ENCODE results near the gene HTRA2. TPM values are rescaled to one million over a fixed set of nuclear protein-coding genes. Genes with fewer than 3 reads are reported as not detected.

Gene HTRA2
- total RNA-seq, 1 experiment from 2014 or later, result 24.9 TPM

DNA sequence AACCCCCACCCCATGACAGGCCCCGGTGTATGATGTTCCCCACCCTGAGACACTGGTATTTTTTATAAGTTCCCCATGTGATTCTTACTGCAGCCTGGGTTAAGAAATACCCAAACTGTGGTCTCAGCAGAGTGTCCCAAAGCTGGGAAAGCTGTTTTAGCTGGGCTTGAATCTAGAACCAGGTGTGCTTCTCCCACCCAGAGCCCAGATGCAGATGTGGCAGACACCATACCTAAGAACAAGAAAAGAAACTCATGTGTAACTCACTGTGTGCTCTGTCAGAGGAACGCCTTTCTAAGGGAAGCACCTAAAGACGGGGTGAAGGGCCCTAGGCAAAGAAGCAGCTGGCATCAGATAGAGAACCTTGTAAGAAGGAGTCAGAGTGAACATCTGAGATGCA is 48.7 kb downstream of the HTRA2 start:
- no peak overlapping the region for H4K91ac ChIP-seq (ENCODE audit: insufficient read length, low read depth, low read length)
- no peak overlapping the region for H3K27ac ChIP-seq (ENCODE audit: insufficient read length, low read depth, low read length)
- no peak overlapping the region for H3K56ac ChIP-seq (ENCODE audit: insufficient read length, low read depth, low read length)
- no peak overlapping the region for H2BK12ac ChIP-seq (ENCODE audit: insufficient read length, low read depth, low read length)
- no peak overlapping the region for H2AFZ ChIP-seq (ENCODE audit: low read length)
- no peak overlapping the region for H3K9ac ChIP-seq (ENCODE audit: extremely low read depth, insufficient read length, low read length)
- no peak overlapping the region for H3T11ph ChIP-seq (ENCODE audit: low read length)
- H3K79me2 ChIP-seq (ENCODE audit: insufficient read depth, low read length), result no peaks in the 10 kb centered on the region
- TF ChIP-seq, protein P1, sequence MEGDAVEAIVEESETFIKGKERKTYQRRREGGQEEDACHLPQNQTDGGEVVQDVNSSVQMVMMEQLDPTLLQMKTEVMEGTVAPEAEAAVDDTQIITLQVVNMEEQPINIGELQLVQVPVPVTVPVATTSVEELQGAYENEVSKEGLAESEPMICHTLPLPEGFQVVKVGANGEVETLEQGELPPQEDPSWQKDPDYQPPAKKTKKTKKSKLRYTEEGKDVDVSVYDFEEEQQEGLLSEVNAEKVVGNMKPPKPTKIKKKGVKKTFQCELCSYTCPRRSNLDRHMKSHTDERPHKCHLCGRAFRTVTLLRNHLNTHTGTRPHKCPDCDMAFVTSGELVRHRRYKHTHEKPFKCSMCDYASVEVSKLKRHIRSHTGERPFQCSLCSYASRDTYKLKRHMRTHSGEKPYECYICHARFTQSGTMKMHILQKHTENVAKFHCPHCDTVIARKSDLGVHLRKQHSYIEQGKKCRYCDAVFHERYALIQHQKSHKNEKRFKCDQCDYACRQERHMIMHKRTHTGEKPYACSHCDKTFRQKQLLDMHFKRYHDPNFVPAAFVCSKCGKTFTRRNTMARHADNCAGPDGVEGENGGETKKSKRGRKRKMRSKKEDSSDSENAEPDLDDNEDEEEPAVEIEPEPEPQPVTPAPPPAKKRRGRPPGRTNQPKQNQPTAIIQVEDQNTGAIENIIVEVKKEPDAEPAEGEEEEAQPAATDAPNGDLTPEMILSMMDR (conservative IDR thresholded peaks at IDR 0.05), result no peak
- H2BK20ac ChIP-seq (ENCODE audit: low read depth, low read length, poor library complexity, severe bottlenecking), result no peak overlapping the region
- no peak overlapping the region for H4K8ac ChIP-seq (replicated peaks; ENCODE audit: insufficient read length, low read depth, low read length)
- no peak overlapping the region for H2AK5ac ChIP-seq (ENCODE audit: insufficient read length, low read length)
- no peak overlapping the region for H3K23ac ChIP-seq (ENCODE audit: insufficient read length, low read depth, low read length)
- WGBS (ENCODE audit: extremely low coverage, insufficient read length, low lambda C conversion rate), result no CpG with 5 or more reads among the region's 3 CpGs
- H3K18ac ChIP-seq (ENCODE audit: insufficient read length, low read depth, low read length), result no peak overlapping the region
- no peaks in the 10 kb centered on the region for H3K79me1 ChIP-seq (ENCODE audit: insufficient read depth, low read depth, low read length, poor library complexity, severe bottlenecking)
- H3K36me3 Mint-ChIP-seq (ENCODE audit: insufficient read depth in 1 of 3, low read depth in 3 of 3), result no peaks in the 10 kb centered on the region
- H3K9me3 ChIP-seq (ENCODE audit: control insufficient read depth, low read depth, low read length), result no peaks in the 10 kb centered on the region
- no peak for DNase-seq
- no peaks in the 10 kb centered on the region for H3K27me3 ChIP-seq (ENCODE audit: insufficient read depth, low read length)
- H2BK15ac ChIP-seq (ENCODE audit: low read depth, low read length), result no peak overlapping the region
- no peak overlapping the region for H2BK120ac ChIP-seq (ENCODE audit: low read depth, low read length, poor library complexity, severe bottlenecking)
- no peak overlapping the region for H3K14ac ChIP-seq (ENCODE audit: insufficient read depth, low read length)
- no peak overlapping the region for H2BK5ac ChIP-seq (ENCODE audit: insufficient read length, low read length)
- no peaks in the 10 kb centered on the region for H3K4me1 ChIP-seq (ENCODE audit: insufficient read depth, low read length)
- peaks cover 3% of the 10 kb centered on the region; the same call in 1 of the 2 replicates for H3K27me3 Mint-ChIP-seq (ENCODE audit: low read depth)
- no peak overlapping the region for H3K4me2 ChIP-seq (ENCODE audit: insufficient read depth, insufficient read length, low read length)
- H4K20me1 ChIP-seq (ENCODE audit: control insufficient read depth, insufficient read depth, insufficient read length), result no peaks in the 10 kb centered on the region
- peaks cover 5% of the 10 kb centered on the region in 2 experiments; a peak in 3 of 4 replicates for H3K4me1 Mint-ChIP-seq
- no peak overlapping the region for H3K27ac Mint-ChIP-seq
- no peak overlapping the region for H4K5ac ChIP-seq (ENCODE audit: insufficient read length, low read depth, low read length)
- no peak overlapping the region for H3K4me3 Mint-ChIP-seq
- H3K4ac ChIP-seq (ENCODE audit: low read depth, low read length), result no peak overlapping the region
- no peaks in the 10 kb centered on the region for H3K9me3 Mint-ChIP-seq
- no peaks in the 10 kb centered on the region for H3K23me2 ChIP-seq (ENCODE audit: insufficient read length, low read depth, low read length, poor library complexity, severe bottlenecking)
